Measurements from ENCODE around the gene DISC1.

Gene DISC1

GRCh38 chr1:231601824-231602672, 24.5 kb upstream of the DISC1 start:
- DNase-seq (ENCODE audit: low read depth in 1 of 2, low spot score in 1 of 2) = no peak
- TF ChIP-seq REST (IDR thresholded peaks at IDR 0.05; ENCODE audit: insufficient replicate concordance, low read depth) = no peak
- TF ChIP-seq GABPA (IDR thresholded peaks at IDR 0.05; ENCODE audit: low read depth) = no peak
- no peak for TF ChIP-seq CTCF (IDR thresholded peaks at IDR 0.05; ENCODE audit: insufficient read depth, low read length)
- no peak for TF ChIP-seq SPI1 (IDR thresholded peaks at IDR 0.05; ENCODE audit: borderline replicate concordance, low read depth)
- TF ChIP-seq POLR2AphosphoS5 (IDR thresholded peaks at IDR 0.05; ENCODE audit: low read depth) = no peak
- Histone ChIP-seq H3K4me3 (replicated peaks; ENCODE audit: insufficient read depth, low read length) (no peak overlapping the region), H3K27ac (replicated peaks) (no peak overlapping the region), H3K27me3 (ENCODE audit: insufficient read depth, poor library complexity, severe bottlenecking) (no peaks in the 10 kb centered on the region)

- no peak for DNase-seq (ENCODE audit: low read depth in 1 of 2, low spot score in 1 of 2)
- Histone ChIP-seq H3K4me3 (replicated peaks; ENCODE audit: insufficient read depth, low read length) (no peak overlapping the region), H3K27ac (replicated peaks) (no peak overlapping the region), H3K27me3 (ENCODE audit: insufficient read depth, poor library complexity, severe bottlenecking) (no peaks in the 10 kb centered on the region)
- TF ChIP-seq POLR2AphosphoS5 (IDR thresholded peaks at IDR 0.05; ENCODE audit: low read depth) = no peak
Measured at GRCh38 chr1:231602673-231602984, 24.0 kb upstream of the DISC1 start.

- H3K27ac ChIP-seq (replicated peaks) = peak overlapping the region; percentile 61
- no peaks in the 10 kb centered on the region for H3K27me3 ChIP-seq (ENCODE audit: insufficient read depth, poor library complexity, severe bottlenecking)
- peak overlapping the region; percentile 60 for H3K4me3 ChIP-seq (replicated peaks; ENCODE audit: insufficient read depth, low read length)
- TF ChIP-seq SPI1 (IDR thresholded peaks at IDR 0.05; ENCODE audit: borderline replicate concordance, low read depth) (no peak), POLR2AphosphoS5 (IDR thresholded peaks at IDR 0.05; ENCODE audit: low read depth) (no peak), CTCF (IDR thresholded peaks at IDR 0.05; ENCODE audit: insufficient read depth, low read length) (peak; percentile 20)
- DNase-seq (ENCODE audit: low read depth in 1 of 2, low spot score in 1 of 2) = peak in 1 of 2 experiments; percentile 73
Measured at GRCh38 chr1:231603598-231604275, 22.9 kb upstream of the DISC1 start.

- Histone ChIP-seq H3K27ac (replicated peaks) (peak overlapping the region; percentile 61), H3K27me3 (ENCODE audit: insufficient read depth, poor library complexity, severe bottlenecking) (no peaks in the 10 kb centered on the region), H3K4me3 (replicated peaks; ENCODE audit: insufficient read depth, low read length) (peak overlapping the region; percentile 60; the same call in 1 of the 2 replicates)
- no peak for DNase-seq (ENCODE audit: low read depth in 1 of 2, low spot score in 1 of 2)
- TF ChIP-seq SPI1 (IDR thresholded peaks at IDR 0.05; ENCODE audit: borderline replicate concordance, low read depth) (no peak), REST (IDR thresholded peaks at IDR 0.05; ENCODE audit: insufficient replicate concordance, low read depth) (no peak), POLR2AphosphoS5 (IDR thresholded peaks at IDR 0.05; ENCODE audit: low read depth) (no peak), CTCF (IDR thresholded peaks at IDR 0.05; ENCODE audit: insufficient read depth, low read length) (no peak), GABPA (IDR thresholded peaks at IDR 0.05; ENCODE audit: low read depth) (no peak)
Measured at GRCh38 chr1:231604276-231604621, 22.3 kb upstream of the DISC1 start.

All from HL-60 (cell line).